Mucosa of stomach (tissue), 1 donor: ENCODE results near the gene BARHL1.

Source experiments
- H3K27me3 ChIP-seq: one replicate; pipeline ENCODE4 v1.7.0; 2013; ENCODE audit warnings: mild to moderate bottlenecking, low read length; ENCODE audit not compliant: control insufficient read depth, insufficient read depth
- H3K36me3 ChIP-seq: one replicate; pipeline ENCODE4 v1.7.0; 2013; ENCODE audit warnings: low read length; ENCODE audit not compliant: control insufficient read depth, insufficient read depth
- H3K4me1 ChIP-seq: one replicate; pipeline ENCODE4 v1.7.0; 2013; ENCODE audit warnings: mild to moderate bottlenecking, low read length; ENCODE audit not compliant: control insufficient read depth, insufficient read depth
- H3K4me3 ChIP-seq: one replicate; pipeline ENCODE4 v1.7.0; 2013; ENCODE audit warnings: low read length
- H3K9ac ChIP-seq: one replicate; pipeline ENCODE4 v1.7.0; 2013; ENCODE audit warnings: mild to moderate bottlenecking, low read length, moderate library complexity
- H3K9me3 ChIP-seq: one replicate; pipeline ENCODE4 v1.7.0; 2013; ENCODE audit warnings: mild to moderate bottlenecking, low read length, moderate library complexity; ENCODE audit not compliant: control insufficient read depth
- donor health status: Pancreatic carcinoma.

BARHL1 gene

DNA sequence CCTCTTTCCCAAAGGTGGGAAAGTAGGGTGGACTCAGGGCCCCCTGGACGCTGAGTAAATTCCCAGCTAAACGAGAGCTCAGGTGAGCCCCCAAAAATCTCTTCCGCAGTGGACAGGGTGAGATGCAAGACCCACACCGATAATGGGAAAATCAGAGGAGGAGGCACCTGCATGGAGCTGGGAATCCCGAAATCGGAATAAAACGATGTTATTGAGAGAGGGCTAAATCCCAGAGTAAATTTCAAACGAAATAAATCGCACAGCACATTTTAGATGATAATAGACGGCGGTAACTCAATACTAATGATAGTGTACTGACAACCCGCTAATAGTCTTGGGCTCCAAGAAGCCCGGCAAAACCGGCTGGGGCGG, 3.0 kb upstream of the BARHL1 start:
- Histone ChIP-seq H3K27me3 (peaks cover 93% of the 10 kb centered on the region), H3K9ac (no peak overlapping the region), H3K9me3 (no peaks in the 10 kb centered on the region), H3K4me1 (peaks cover 6% of the 10 kb centered on the region), H3K36me3 (no peaks in the 10 kb centered on the region), H3K4me3 (no peak overlapping the region)

DNA sequence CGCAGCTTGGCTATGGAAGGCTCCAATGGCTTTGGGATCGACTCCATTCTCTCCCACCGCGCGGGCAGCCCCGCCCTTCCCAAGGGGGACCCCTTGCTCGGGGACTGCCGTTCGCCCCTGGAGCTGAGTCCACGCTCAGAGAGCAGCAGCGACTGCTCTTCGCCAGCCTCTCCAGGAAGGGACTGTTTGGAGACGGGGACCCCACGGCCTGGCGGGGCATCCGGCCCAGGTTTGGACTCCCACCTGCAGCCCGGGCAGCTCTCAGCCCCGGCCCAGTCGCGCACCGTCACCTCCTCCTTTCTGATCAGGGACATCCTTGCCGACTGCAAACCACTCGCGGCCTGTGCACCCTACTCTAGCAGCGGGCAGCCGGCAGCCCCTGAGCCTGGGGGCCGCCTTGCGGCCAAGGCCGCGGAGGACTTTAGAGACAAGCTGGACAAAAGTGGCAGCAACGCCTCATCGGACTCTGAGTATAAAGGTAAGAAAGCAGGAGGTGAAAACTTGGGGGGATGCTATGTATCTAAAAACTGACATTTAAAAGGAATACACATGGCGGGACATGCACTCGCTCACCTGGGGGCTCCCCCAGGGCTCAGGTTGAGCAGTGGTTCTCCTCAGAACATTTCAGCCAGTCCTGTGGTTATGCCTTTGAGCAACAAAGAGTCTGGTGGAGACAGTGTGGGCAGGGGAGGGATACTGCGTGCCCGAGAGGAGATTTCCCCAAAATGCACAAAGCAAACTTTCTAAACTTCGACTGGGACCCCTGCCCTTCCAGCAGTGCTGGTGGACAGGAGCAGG, 579 bp downstream of the BARHL1 start:
- Histone ChIP-seq H3K4me3 (no peak overlapping the region), H3K4me1 (peaks cover 6% of the 10 kb centered on the region), H3K27me3 (peaks cover 98% of the 10 kb centered on the region), H3K9ac (no peak overlapping the region), H3K9me3 (no peaks in the 10 kb centered on the region), H3K36me3 (no peaks in the 10 kb centered on the region)

DNA sequence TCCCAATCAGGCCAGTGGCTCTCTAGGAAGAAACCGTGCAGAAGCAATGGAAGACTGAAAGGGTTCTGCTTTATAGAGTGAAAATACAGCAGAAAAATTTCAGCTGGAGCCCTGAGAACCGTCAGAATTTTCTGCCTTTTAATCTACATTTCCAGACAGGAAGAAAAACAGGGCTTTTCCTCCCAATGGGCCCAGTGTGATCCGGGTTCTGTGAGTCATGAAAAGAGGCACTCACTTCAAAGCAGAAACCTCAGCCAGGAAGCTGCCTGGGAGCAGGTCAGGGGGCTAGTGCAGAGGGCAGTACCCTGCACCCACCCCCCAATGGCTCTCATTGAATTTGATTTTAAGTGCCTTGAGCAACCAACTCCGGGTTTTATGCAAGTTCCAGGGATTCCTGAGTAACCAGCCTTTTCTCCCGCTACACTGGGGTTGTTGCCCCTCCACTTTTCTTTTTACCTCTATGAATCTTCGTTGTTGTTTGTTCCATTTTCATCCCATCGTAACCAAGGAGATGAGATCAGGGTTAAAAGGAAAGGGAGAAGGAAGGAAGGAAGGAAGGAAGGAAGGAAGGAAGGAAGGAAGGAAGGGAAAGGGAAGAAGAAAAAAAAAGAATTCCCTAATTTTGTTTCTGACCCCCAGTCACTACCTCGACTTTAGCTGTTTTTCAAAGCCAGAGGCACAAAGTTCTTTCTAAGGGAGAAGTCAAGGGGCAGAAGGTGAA, 1.3 kb downstream of the BARHL1 start:
- Histone ChIP-seq H3K36me3 (no peaks in the 10 kb centered on the region), H3K9ac (no peak overlapping the region), H3K4me3 (no peak overlapping the region), H3K4me1 (peaks cover 6% of the 10 kb centered on the region), H3K27me3 (peaks cover 98% of the 10 kb centered on the region), H3K9me3 (no peaks in the 10 kb centered on the region)

DNA sequence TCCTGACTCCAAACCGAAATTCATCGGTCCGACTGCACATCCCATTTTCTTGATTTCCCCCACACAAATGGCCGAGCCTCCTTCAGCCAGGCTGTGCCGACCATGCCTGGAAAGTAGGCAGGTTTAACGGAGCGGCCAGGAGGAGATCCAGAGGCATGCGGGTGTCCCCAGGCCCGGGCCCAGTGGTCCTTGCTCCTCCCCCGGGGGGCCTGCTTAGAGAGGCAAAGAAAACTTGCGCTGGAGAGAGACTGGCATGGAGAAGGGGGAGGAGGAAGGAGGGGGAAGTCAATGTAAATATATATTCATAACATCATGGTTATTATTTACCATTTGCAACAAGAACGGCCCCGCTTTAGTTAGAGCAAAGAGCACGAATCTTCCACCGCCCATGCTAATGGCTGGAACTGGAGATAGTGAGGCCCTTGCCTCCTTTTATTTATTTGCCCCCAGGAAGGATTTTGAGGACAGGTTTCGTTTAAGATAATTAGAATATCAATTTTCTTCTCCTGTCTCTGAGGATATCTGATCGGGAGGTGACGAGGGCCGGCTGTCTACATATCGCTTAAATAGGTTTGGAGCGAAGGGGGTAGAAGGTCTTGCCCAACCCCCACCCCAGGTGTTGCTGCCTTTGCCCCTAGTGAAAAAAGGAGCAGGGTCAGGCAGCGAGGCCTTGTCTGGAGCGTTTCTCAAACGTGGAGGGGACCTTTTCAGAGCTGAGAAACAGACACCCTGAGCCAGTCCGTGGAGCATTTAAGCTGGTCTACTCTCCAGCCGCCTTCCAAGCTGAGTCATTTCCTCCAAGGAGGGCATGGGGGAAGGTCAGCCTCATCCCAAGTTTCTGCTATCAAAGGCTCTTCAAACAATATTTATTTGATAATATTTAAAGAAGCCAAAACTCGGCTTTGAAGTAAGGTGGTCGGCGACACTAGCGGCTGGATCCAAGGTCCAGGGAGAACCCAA, 2.5 kb downstream of the BARHL1 start:
- Histone ChIP-seq H3K36me3 (no peaks in the 10 kb centered on the region), H3K9ac (no peak overlapping the region), H3K9me3 (no peaks in the 10 kb centered on the region), H3K27me3 (peaks cover 98% of the 10 kb centered on the region), H3K4me1 (peaks cover 6% of the 10 kb centered on the region), H3K4me3 (no peak overlapping the region)

DNA sequence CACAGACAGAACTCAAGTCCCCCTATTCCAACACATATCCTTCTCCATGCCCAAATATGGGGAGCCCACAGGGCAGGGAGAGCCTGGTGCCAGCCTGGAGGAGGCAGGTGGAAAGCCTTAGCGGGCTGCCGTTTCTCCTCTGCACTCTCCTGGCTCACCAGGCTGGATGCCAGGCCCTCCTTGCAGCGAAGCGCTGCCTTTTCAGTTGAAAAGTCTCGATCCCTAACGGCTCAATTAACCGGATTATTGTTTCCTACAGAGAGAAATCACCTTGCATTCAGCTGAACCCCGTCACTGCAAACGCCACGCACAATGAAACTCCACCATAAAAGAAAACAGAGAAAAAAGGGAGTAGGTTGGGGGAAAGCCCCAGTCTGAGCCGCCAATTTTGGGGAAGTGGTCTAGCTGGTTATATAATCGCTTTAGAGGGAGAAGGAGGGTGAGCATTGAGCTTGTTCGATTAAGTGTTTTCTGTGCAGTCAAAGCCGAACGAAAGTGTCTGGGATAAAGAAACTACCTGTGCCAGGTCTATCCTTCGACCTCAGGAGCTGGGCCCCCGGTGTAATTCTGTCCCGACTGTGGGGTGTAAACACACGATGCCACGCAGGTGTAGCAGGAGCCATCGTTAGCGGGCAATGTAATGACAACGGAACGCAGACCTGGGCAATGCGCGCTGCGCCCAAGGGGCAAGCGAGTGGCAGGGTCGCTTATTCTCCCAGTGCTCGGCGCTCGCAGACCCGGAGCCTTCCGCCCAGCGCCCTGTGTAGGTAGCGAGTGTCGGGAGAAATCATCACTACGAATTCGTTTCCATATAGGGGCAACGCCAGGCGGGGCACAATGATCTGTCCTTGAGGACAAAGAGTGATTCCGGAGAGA, 3.8 kb downstream of the BARHL1 start:
- Histone ChIP-seq H3K9me3 (no peaks in the 10 kb centered on the region), H3K27me3 (peaks cover 97% of the 10 kb centered on the region), H3K9ac (no peak overlapping the region), H3K4me1 (peaks cover 6% of the 10 kb centered on the region), H3K4me3 (no peak overlapping the region), H3K36me3 (no peaks in the 10 kb centered on the region)

DNA sequence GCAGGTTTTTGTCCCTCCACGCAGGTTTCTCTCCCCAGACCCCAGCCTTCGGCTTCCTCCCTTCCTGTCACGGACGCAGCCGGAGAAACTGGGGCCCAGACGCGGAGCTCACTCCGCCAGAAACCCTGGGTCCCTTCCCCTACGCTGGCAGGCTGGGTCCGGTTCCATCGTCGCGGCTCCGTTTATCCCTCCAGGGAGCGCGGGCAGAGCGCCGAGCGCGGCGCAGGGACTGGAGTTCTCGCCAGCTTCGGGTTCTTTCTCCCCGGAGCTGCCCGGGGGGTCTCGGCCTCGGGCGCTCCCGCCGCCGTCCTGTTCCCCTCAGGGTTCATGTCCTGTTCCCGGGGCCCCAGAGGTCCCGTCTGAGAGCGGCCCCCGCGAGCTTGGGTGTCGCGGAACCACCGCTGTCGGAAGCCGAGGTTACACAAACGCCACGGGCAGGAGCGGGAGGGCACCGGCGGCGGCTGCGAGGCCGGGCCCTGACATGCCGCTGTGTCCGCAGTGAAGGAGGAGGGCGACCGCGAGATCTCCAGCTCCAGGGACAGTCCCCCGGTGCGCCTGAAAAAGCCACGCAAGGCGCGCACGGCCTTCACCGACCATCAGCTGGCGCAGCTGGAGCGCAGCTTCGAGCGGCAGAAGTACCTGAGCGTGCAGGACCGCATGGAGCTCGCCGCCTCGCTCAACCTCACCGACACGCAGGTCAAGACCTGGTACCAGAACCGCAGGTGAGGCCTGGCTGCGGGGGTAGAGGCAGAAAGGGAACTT, 4.6 kb downstream of the BARHL1 start:
- no peak overlapping the region for H3K9ac ChIP-seq
- H3K4me1 ChIP-seq = peaks cover under 1% of the 10 kb centered on the region
- no peaks in the 10 kb centered on the region for H3K9me3 ChIP-seq
- no peaks in the 10 kb centered on the region for H3K36me3 ChIP-seq
- no peak overlapping the region for H3K4me3 ChIP-seq
- peaks cover 96% of the 10 kb centered on the region for H3K27me3 ChIP-seq

DNA sequence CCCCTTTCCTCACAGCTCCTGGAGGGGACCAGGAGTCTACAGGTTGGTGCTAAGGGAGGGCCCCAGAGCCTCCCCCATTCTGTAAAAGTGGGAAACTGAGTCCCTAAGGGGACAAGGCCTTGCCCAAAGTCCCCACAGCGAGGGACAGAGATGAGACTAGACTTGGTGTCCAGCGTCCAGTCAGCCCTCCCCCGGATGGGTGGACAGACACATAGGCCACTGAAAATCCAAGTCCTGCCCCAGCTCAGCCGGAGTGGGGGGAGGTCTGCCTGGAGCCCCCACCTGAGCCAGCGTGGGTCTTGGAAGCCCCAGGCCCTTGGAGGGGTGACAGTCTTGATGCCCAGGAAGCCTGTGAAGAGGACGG, 5.2 kb downstream of the BARHL1 start:
- Histone ChIP-seq H3K36me3 (no peaks in the 10 kb centered on the region), H3K4me1 (no peaks in the 10 kb centered on the region), H3K27me3 (peaks cover 95% of the 10 kb centered on the region), H3K9ac (no peak overlapping the region), H3K9me3 (no peaks in the 10 kb centered on the region), H3K4me3 (no peak overlapping the region)

DNA sequence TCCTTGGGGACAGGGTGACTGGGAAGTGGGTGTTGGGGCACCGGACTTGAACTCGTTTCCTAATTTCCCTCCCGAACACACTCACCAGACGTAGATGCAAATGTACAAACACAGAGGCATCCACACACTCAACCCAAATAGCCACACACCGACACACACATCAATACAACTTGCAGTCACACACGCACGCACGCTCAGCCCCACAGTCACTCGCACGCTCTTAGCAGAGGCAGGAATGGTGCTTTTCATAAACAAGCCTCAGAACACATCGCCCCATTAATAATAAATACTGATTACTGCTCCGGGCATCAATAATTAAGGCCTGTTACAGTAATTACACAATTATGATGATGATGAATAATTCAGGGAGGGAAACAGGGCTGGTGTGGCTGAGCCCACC, 5.7 kb downstream of the BARHL1 start:
- H3K27me3 ChIP-seq = peaks cover 90% of the 10 kb centered on the region

DNA sequence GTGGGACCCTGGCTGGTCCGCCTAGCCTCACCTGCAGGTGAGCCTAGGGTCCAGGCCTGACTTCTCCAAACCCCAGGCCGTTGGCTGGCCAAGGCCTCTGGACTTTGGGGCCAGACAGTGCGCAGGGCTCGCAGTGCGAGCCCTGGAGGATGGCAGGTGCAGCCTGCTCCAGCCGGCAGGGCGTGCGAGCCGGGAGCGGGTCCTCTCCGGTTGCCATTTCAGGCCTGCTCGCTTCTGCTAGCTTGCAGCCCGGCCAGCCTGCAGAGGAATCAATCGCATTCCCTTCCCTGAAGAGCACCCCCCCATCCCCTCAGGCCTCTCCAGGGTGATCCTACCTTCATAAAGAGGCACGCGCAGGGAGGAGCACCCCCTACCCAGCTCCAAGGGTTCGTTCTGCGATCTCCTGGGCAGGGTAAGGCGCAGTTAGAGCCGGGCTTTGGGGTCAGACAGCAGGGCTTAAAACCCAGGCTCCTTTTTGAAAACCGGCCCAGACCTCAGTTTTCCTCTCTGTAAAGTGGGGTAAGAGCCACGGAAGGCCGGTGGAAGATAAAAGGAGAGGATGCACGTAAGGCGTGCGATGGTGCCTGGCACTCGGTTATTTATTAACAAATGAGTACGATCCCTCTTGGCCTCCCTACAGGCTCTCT, 6.2 kb downstream of the BARHL1 start:
- Histone ChIP-seq H3K9me3 (no peaks in the 10 kb centered on the region), H3K36me3 (no peaks in the 10 kb centered on the region), H3K9ac (no peak overlapping the region), H3K27me3 (peaks cover 85% of the 10 kb centered on the region), H3K4me1 (no peaks in the 10 kb centered on the region), H3K4me3 (no peak overlapping the region)

More for the DNA sequence above, 5.7 kb downstream of the BARHL1 start:
- H3K4me3 ChIP-seq = no peak overlapping the region
- no peaks in the 10 kb centered on the region for H3K9me3 ChIP-seq
- H3K4me1 ChIP-seq = no peaks in the 10 kb centered on the region
- H3K9ac ChIP-seq = no peak overlapping the region
- H3K36me3 ChIP-seq = no peaks in the 10 kb centered on the region

DNA sequence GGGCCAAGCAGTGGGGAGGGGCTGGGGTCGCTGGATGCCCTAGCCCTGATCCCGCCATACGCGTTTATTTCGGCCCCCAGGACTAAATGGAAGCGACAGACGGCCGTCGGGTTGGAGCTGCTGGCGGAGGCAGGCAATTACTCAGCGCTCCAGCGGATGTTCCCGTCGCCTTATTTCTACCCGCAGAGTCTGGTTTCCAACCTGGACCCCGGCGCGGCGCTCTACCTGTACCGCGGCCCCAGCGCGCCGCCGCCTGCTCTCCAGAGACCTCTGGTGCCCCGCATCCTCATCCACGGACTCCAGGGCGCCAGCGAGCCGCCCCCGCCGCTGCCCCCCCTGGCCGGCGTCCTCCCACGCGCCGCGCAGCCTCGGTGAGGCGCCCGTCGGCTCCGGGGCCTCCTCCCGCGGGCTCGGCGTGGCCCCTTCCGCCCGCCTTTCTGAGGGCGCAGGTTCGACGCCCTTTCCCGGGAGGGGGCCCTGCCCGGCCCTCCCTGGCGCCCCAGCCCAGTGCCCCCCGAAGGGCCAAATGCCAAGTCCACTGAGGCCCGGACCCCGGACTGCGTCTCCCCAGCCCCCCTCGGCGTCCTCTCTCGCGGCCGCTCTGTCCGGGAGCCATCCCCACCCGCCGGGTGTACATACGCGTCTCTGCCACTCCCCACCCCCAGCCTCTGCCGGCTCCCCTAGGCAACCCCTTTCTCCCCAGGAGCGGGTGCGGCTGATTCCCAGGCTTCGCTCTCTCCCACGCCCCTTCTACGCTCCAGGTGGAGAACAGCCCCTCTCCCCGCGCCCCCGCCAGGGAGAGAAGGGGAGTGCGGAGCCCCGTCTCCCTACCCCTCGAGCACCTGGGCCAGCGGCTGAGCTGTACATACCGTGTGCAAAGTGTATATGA, 7.0 kb downstream of the BARHL1 start:
- no peaks in the 10 kb centered on the region for H3K4me1 ChIP-seq
- H3K36me3 ChIP-seq = no peaks in the 10 kb centered on the region

More for the DNA sequence above, 7.0 kb downstream of the BARHL1 start:
- Histone ChIP-seq H3K9ac (no peak overlapping the region), H3K27me3 (peaks cover 77% of the 10 kb centered on the region), H3K9me3 (no peaks in the 10 kb centered on the region), H3K4me3 (no peak overlapping the region)
